SJCRH30 (cell line): ENCODE results near the gene HARS1. TPM values are rescaled to one million over a fixed set of nuclear protein-coding genes. Genes with fewer than 3 reads are reported as not detected.
A peak's percentile ranks its signal among the peaks of the same experiment; 100 is the strongest.
"Not testable (repeated sequence)": the region's sequence is repeated elsewhere in the genome, so short reads cannot be mapped to it uniquely, and the experiment has no call there.

Source experiments
- DNase-seq, 2 experiments: peaks; one replicate each; pipeline ENCODE4 v3.0.0-alpha.2; 2015 to 2020
- H3K27ac ChIP-seq: fragments of 250-450 bp; sonication (Bioruptor Pico); 2 replicates; pipeline ENCODE4 v1.5.1; 2020; ENCODE audit warnings: mild to moderate bottlenecking, moderate library complexity
- H3K27me3 ChIP-seq: fragments of 250-450 bp; sonication (Bioruptor Pico); 2 replicates; pipeline ENCODE4 v1.5.1; 2020; ENCODE audit warnings: mild to moderate bottlenecking, moderate library complexity
- H3K36me3 ChIP-seq: fragments of 250-450 bp; sonication (Bioruptor Pico); 2 replicates; pipeline ENCODE4 v1.5.1; 2020; ENCODE audit warnings: mild to moderate bottlenecking, moderate library complexity
- H3K4me1 ChIP-seq: fragments of 250-450 bp; sonication (Bioruptor Pico); 2 replicates; pipeline ENCODE4 v1.5.1; 2020; ENCODE audit warnings: mild to moderate bottlenecking, moderate library complexity
- H3K4me3 ChIP-seq: fragments of 250-450 bp; sonication (Bioruptor Pico); 2 replicates; pipeline ENCODE4 v1.5.1; 2020; ENCODE audit warnings: mild to moderate bottlenecking, moderate library complexity
- H3K9me3 ChIP-seq: fragments of 250-450 bp; sonication (Bioruptor Pico); replicated peaks from 2 replicates; pipeline ENCODE4 v1.5.1; 2020; ENCODE audit warnings: mild to moderate bottlenecking, moderate library complexity
- total RNA-seq: library from RNA; depleted of rRNA; stranded (reverse); fragments of >200 nt; shearing (Covaris generic); gene quantifications from 2 replicates; pipeline ENCODE4 v1.2.3, GENCODE V29; 2014

Gene HARS1
- total RNA-seq, 1 experiment from 2014 or later, result 82.0 TPM

DNA sequence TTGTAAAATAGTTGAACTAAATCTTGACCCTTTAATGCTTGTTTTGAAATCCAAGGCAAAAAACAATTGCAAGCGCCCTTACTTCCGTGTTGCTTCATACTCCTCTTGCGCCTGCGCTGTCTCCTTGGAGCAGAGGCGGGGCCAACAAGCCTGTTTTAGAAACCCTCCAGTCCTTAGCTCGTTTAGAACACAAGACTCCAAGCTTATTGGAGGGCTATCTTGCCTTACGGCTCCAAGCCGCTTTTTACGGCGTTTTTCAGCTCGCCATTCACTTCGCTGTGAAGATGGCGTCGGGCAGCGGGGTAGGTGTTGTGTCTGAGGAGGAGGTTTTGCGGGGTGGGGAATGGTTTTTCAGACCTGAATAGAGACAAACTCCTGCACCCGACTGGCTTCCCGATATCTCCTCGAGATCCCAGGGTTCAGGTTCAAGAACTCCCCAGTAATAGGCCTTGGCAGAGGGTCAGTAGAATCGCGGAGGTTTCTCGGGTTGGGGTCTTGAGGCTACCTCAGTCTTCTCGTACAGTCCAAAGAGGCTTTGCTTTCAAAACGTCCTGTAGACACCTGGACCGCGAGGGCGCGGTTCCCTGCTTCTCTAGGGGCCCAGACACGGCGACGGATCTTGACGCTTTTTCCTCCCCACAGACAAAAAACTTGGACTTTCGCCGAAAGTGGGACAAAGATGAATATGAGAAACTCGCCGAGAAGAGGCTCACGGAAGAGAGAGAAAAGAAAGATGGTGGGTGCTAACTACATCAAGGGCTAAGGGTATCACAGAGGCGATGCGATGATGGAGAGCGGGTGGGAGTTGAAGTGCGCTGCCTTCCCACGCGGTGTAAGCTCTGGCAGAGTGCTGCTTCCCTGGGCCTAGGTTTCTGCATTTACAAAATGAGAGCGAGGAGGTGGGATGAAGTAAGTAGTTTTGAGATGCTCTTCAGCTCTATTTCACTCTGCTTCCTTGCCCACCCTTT, 9.3 kb upstream of the HARS1 start, which contains the start of gene ZMAT2:
TSS of gene ZMAT2 (plus strand) at position 271 of the 968 bp plus-strand sequence. CDS start at position 285, 14 bp downstream.
- no peaks in the 10 kb centered on the region for H3K27me3 ChIP-seq
- peak; percentile 94 to 98 for DNase-seq
- peaks cover 51% of the 10 kb centered on the region for H3K36me3 ChIP-seq
- peak within 1 kb of the TSS; percentile 68 for H3K4me3 ChIP-seq
- peak within 1 kb of the TSS; percentile 42 for H3K27ac ChIP-seq
- no peaks in the 10 kb centered on the region for H3K4me1 ChIP-seq
- no peaks in the 10 kb centered on the region for H3K9me3 ChIP-seq

- DNase-seq, result no peak
- H3K36me3 ChIP-seq, result peaks cover 34% of the 10 kb centered on the region
- no peak overlapping the region for H3K27ac ChIP-seq
- H3K27me3 ChIP-seq, result no peaks in the 10 kb centered on the region
- no peaks in the 10 kb centered on the region for H3K9me3 ChIP-seq
- no peak overlapping the region for H3K4me3 ChIP-seq
- H3K4me1 ChIP-seq, result no peaks in the 10 kb centered on the region; the same call in 1 of the 2 replicates
Observed at GRCh38 chr5:140696891-140697492, 5.8 kb upstream of the HARS1 start.

DNA sequence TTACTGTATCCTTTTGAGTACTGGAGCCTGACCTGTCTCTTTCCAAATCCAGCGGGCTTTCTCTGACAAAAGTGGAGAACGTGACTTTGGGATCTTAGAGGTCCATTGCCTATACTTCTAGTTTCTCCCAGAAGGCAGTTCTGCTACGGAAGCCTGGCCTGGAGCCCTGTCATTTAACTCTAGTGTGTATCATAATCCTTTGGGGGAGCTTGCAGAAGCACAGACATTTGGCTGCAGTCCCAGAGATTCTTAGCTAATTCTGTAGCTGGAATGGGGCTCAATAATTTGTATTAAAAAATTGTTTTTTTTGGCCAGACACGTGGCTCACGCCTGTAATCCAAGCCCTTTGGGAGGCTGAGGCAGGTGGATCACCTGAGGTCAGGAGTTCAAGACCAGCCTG, 3.1 kb upstream of the HARS1 start:
- Histone ChIP-seq H3K4me1 (no peaks in the 10 kb centered on the region; the same call in 1 of the 2 replicates), H3K9me3 (no peaks in the 10 kb centered on the region), H3K36me3 (peaks cover 29% of the 10 kb centered on the region), H3K27ac (no peak overlapping the region), H3K27me3 (no peaks in the 10 kb centered on the region), H3K4me3 (no peak overlapping the region)
- DNase-seq, result no peak

DNA sequence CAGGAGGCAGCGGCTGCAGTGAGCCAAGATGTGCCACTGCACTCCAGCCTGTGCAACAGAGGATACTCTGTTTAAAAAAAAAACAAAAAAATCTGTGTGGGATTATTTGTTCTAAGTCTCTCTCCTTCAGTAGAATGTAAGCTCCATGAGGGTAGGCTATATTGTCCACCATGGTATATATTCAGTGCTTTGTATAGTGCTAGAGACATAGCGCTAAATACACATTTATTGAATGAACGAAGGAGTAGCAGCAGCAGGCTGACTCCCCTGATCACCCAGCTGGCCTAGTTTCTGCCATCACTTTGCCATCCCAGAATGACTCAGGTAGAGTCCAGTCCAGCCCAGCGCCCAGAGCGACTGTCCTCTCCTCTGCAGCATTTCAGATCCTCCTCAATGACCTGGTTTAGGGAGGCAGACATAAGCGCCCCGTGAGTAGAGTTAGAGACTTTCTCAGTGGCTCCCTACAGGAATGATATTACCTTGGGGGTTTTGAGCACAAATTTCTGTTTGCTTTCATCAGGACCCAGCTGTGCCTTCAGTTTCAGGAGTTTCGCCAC, 716 bp downstream of the HARS1 start:
- peak overlapping the region; percentile 48 for H3K27ac ChIP-seq
- H3K36me3 ChIP-seq, result peaks cover 17% of the 10 kb centered on the region
- DNase-seq, result no peak

GRCh38 chr5:140678993-140679392, 12.2 kb downstream of the HARS1 start:
- Histone ChIP-seq H3K4me1 (no peaks in the 10 kb centered on the region), H3K27me3 (no peaks in the 10 kb centered on the region), H3K9me3 (no peaks in the 10 kb centered on the region), H3K27ac (no peak overlapping the region), H3K4me3 (no peak overlapping the region), H3K36me3 (peaks cover 45% of the 10 kb centered on the region)
- no peak for DNase-seq

More for the DNA sequence above, 716 bp downstream of the HARS1 start:
- Histone ChIP-seq H3K27me3 (no peaks in the 10 kb centered on the region), H3K4me3 (peak overlapping the region; percentile 67), H3K4me1 (no peaks in the 10 kb centered on the region; the same call in 1 of the 2 replicates), H3K9me3 (no peaks in the 10 kb centered on the region)

GRCh38 chr5:140677947-140678346, 13.2 kb downstream of the HARS1 start:
- H3K27ac ChIP-seq, result no peak overlapping the region
- no peak for DNase-seq
- H3K36me3 ChIP-seq, result peaks cover 52% of the 10 kb centered on the region
- H3K27me3 ChIP-seq, result no peaks in the 10 kb centered on the region
- H3K4me3 ChIP-seq, result no peak overlapping the region
- no peaks in the 10 kb centered on the region for H3K4me1 ChIP-seq
- H3K9me3 ChIP-seq, result no peaks in the 10 kb centered on the region

- H3K4me1 ChIP-seq, result no peaks in the 10 kb centered on the region
- H3K27me3 ChIP-seq, result no peaks in the 10 kb centered on the region
- H3K9me3 ChIP-seq, result no peaks in the 10 kb centered on the region
- H3K36me3 ChIP-seq, result peaks cover 64% of the 10 kb centered on the region
- DNase-seq, result no peak
- no peak overlapping the region for H3K4me3 ChIP-seq
- no peak overlapping the region for H3K27ac ChIP-seq
Observed at GRCh38 chr5:140674629-140675028, 16.5 kb downstream of the HARS1 start.

DNA sequence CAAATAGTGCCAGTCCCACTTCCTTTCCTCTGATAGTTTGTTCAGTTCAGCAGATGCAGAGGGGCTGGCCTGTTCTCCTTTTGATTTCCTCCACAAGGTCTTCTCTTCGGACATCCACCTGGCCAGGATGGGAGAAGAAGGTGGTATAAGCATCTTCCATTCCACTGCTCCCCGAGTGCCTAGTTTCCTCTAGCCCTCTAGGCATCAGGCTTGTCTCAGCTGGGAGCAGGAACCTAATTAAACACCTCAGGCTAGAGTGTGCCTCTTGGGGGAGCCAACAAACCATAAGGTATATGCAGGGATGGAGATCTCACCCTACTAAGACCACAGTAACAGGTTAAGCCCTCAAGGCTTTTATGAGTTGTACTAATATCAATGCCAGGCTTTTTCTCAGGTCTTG, 17.0 kb downstream of the HARS1 start:
- Histone ChIP-seq H3K4me1 (no peaks in the 10 kb centered on the region), H3K4me3 (no peak overlapping the region), H3K27ac (no peak overlapping the region), H3K9me3 (no peaks in the 10 kb centered on the region), H3K27me3 (no peaks in the 10 kb centered on the region), H3K36me3 (peaks cover 64% of the 10 kb centered on the region)
- DNase-seq, result no peak

DNA sequence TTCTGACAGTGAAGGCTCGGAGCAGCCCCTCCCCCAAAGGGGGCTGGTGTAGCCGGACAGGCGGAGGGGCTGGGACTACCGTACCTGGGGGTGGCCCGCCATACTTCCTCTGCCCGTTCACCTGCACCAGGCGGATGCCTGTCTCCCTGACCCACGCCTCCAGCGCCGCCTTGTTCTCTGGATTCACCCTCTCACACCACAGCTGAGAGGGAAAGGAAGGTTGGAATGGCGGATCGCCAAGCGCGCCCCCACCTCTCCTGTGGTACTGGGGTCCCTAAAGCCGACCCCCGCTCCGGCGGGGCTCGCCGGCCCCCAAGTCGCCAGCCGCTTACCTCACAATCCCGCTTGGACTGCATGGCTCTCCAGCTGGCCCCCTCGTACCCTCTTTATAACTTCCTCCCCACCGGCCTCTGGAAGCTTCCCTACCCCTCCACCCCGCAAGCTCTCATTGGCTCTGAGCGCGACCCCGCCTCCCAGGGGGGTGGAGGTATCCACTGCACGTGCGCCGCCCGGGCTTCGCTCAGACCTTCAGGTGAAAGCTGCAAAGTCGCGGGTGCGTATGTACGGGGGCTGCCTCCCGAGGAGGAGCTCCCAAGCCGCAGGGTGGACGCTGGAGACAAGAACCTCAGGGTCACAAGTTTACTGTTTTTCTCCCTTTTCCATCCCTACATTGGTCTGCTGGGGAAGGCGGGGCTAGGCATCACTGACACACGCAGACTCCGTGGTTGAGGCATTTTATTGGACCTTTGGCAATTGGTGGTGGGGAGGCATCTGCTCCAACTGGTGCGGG, 17.8 kb downstream of the HARS1 start, which contains the start of gene DND1:
TSS of gene DND1 (minus strand) at position 390 of the 790 bp plus-strand sequence. CDS start at position 356, 34 bp downstream.
- H3K4me3 ChIP-seq, result no peak within 1 kb of the TSS
- DNase-seq, result no peak
- peaks cover 63% of the 10 kb centered on the region for H3K36me3 ChIP-seq
- no peaks in the 10 kb centered on the region for H3K4me1 ChIP-seq
- no peaks in the 10 kb centered on the region for H3K9me3 ChIP-seq
- no peaks in the 10 kb centered on the region for H3K27me3 ChIP-seq
- no peak within 1 kb of the TSS for H3K27ac ChIP-seq

DNA sequence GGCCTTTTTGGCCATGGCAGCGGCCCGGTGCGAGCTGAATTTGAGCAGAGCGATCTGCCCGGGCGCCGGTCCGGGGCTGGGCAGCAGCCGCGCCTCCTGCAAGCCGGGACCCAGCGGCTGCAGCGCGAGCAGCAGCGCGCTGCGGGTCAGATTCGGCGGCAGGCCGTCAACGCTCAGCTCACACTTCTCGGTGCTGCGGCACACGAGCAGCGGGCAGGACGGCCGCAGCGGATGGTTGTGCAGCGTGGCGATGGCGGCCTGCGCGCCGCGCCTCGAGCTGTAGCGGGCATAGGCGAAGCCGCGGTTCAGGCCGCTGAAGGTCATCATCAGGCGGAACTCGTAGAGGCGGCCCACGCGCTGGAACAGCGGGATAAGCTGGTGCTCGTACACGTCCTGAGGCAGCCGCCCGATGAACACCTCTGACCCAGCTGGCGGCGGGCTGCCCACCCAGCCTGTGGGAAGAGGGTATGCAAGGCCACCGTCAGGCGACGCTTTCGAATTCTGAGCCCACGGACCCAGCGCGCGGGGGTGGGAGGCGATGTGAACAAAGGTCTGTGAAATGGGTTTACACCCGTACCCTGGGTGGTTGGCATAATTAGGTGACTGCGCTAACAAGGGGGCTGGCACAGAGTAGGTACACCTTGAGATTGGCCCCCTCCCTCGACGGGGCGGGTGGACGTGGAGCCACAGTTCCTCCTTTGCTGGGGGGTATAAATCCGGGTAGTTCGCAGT, 18.5 kb downstream of the HARS1 start:
- Histone ChIP-seq H3K36me3 (peaks cover 60% of the 10 kb centered on the region), H3K27ac (no peak overlapping the region), H3K4me1 (no peaks in the 10 kb centered on the region), H3K9me3 (no peaks in the 10 kb centered on the region), H3K27me3 (no peaks in the 10 kb centered on the region), H3K4me3 (no peak overlapping the region)
- no peak for DNase-seq

DNA sequence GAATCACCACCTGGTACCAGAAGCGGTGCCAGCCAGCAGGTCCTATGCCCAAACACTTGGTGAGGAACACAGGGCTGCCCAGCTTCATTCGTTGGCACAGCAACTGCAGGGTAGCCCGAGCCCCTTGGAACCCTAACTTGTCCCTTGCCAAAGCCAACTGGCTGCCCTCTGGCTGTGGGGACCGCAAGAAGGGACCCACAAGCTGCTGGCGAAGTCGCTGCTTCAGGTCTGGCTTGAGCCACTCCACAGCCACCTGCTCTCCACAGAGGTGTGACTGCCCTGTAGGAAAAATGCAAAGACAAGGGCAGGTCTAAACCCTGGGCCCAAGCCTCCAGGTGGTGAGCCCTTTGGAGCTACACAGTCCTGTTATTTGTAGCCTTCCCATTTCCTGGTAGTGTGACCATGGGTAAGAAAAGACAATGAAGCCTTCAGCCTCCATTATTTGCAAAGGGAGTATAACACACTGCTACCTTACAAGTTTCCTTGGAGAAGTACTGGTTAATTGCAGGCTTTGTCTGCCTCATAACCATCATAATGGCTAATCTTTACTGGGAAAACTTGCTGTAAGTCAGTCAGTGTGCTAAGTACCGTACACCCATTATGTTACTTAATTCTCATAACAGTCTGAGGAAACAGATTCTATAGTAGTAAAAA, 19.6 kb downstream of the HARS1 start:
- no peak for DNase-seq
- H3K27ac ChIP-seq, result no peak overlapping the region
- H3K4me1 ChIP-seq, result no peaks in the 10 kb centered on the region
- peaks cover 59% of the 10 kb centered on the region for H3K36me3 ChIP-seq
- no peaks in the 10 kb centered on the region for H3K27me3 ChIP-seq
- no peaks in the 10 kb centered on the region for H3K9me3 ChIP-seq
- no peak overlapping the region for H3K4me3 ChIP-seq

- H3K4me1 ChIP-seq, H3K4me3 ChIP-seq, H3K27ac ChIP-seq, DNase-seq, H3K9me3 ChIP-seq, H3K27me3 ChIP-seq: not testable (repeated sequence)
- peaks cover 54% of the 10 kb centered on the region for H3K36me3 ChIP-seq
Observed at GRCh38 chr5:140671035-140671434, 20.1 kb downstream of the HARS1 start.

- peak within 1 kb of the TSS; percentile 77 for H3K4me3 ChIP-seq
- H3K27ac ChIP-seq, result peak within 1 kb of the TSS; percentile 70
- peak; percentile 96 to 98 for DNase-seq
- no peaks in the 10 kb centered on the region for H3K9me3 ChIP-seq
- H3K27me3 ChIP-seq, result no peaks in the 10 kb centered on the region
- peaks cover 39% of the 10 kb centered on the region for H3K36me3 ChIP-seq
- no peaks in the 10 kb centered on the region for H3K4me1 ChIP-seq
Observed at GRCh38 chr5:140664359-140665119, 26.6 kb downstream of the HARS1 start, which contains the start of gene WDR55. TSS of gene WDR55 (plus strand) at chr5:140664904. CDS start at chr5:140664913, 9 bp downstream.
